GM12872 (cell line): ENCODE measurements around the gene PRPF31.

Experiments
- CTCF ChIP-seq: IDR thresholded peaks from 3 replicates; pipeline ENCODE4 v1.5.1; 2011; ENCODE audit warnings: low read depth, mild to moderate bottlenecking, low read length, moderate library complexity; ENCODE audit not compliant: insufficient read depth

The PRPF31 gene

DNA sequence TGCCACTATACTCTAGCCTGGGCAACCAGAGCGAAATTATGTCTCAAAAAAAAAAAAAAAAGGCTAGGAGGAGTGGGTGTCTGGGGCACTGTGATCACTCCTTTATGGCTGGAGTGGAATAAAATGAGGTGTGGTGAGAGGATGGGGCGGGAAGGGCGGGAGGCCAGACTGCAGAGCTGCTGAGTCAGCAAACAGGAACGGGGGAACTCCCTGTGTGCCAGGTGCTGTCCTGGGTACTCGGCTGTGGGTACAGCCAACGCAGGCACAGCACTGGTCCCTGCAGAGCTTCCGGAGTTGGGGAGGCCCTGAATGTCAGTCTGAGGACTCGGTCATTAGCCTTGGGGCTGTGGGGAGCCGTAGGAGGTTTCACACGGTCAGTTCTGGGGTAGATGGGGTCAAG is 5.7 kb downstream of the PRPF31 start:
- TF ChIP-seq CTCF: no peak

DNA sequence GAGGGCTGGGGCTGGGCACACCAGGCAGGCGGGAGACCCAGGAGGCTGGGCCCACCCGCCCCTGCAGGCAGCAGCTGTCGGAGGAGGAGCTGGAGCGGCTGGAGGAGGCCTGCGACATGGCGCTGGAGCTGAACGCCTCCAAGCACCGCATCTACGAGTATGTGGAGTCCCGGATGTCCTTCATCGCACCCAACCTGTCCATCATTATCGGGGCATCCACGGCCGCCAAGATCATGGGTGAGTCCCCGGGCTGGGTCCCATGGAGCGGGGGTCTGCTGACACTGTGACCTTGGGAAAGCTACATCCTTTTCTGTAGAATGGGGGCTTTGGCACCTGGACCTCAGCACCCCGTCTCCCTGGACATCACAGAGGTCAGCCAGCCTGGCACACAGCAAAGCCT is 8.1 kb downstream of the PRPF31 start:
- TF ChIP-seq CTCF: no peak

GRCh38 chr19:54124393-54124792 is 8.8 kb downstream of the PRPF31 start:
- TF ChIP-seq CTCF: no peak

DNA sequence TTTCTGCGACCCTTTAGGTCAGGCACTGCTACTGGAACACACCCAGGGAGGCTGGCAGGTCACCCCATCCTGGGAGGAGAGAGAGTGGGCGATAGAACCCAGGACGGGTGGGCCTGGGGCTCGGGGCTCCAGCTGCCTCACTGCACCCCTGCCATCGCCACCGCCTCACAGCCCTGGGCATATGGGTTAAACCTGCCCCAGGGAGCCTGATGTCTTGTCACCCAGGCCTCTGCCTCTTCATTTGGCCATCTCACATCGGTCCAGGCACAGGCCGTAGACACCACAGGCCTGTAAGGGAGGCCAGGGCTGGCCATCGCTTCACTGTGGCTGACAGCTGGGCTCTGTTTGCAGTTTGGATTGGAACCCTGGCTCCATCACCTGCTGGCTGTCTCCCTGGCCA is 10.2 kb downstream of the PRPF31 start:
- no peak for TF ChIP-seq CTCF

GRCh38 chr19:54127688-54128440 is 12.3 kb downstream of the PRPF31 start:
- no peak for TF ChIP-seq CTCF

DNA sequence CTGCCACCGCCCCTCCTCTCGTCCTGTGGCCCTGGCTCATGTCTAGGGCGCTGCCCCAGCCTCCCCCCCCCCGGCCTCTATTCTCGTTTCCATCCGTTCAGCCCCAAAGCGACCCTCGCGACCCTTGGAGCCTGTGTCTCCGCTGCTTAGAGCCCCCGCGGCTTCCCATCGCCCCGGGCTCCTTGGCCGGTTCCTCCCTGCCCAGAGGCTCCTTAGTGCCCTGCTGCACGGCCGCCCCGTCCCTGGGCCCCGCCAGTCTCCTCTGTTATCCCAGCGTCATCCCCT is 12.8 kb downstream of the PRPF31 start:
- no peak for TF ChIP-seq CTCF

DNA sequence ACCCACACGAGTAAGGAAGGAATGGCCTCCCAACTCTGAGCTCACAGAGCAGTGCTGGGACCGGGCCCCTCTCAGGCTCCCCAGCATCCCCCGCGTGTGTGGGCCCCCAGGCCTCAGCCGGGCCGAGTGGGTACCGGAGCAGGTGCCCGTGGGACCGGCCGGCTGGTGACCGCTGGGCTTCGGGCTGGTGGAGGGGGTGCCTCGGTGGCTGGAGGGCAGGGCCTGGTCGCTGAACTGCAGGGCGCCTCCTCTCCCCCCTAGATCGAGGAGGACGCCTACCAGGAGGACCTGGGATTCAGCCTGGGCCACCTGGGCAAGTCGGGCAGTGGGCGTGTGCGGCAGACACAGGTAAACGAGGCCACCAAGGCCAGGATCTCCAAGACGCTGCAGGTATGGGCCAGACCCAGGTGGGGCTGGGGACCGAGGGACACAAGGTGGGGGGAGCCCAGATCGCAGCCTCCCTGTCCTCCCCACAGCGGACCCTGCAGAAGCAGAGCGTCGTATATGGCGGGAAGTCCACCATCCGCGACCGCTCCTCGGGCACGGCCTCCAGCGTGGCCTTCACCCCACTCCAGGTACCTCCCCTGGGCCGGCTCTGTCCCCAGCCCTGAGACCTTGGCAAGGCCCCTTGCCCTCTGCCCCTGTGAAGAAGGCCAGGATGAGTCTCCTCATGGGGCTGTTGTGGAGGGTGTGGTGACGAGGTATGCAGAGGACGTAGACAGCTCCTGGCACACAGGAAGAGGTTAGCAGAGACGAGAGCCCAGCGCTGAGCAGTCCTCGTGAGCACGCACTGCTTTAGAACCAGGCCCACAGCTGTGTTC is 13.5 kb downstream of the PRPF31 start:
- TF ChIP-seq CTCF: no peak
